Upper lobe of left lung (tissue), 4 donors: ENCODE measurements around the gene PACSIN1.

ENCODE experiments used
- POLR2AphosphoS5 ChIP-seq, 2 donors: sonication (generic); formaldehyde crosslinking; IDR thresholded peaks; one replicate each; pipeline ENCODE4 v1.5.1; 2017; ENCODE audit warnings: antibody characterized with exemption in 2 of 2
- TF ChIP-seq, protein P1 (sequence below), 6 experiments: fragments of 450-650 bp in 4 of 6; fragments of 200-600 bp in 2 of 6; sonication (generic) in 2 of 6; IDR thresholded peaks; one replicate each; pipeline ENCODE4 v1.5.1; 2016 to 2019; ENCODE audit warnings: antibody characterized with exemption in 6 of 6

DNA sequence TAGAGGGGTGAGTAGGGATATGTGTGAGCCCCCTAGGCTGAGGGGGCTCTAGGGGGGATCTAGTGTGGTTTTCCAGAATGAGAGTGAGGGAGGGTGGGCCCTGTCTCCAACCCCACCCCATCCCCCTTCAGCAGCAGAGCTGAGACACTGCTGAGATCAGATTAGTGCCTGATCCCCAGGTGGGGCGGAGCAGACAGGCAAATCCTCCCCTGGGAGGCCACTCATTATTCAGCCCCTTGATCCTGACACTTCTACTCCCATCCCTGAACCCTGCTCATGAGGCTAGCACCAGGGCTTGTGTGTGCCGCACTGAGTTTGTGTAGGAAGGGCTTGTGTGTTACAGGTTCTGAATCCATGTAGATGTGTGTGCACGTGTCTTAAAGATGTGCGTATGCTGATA, 47.8 kb downstream of the PACSIN1 start:
- TF ChIP-seq, protein P1, sequence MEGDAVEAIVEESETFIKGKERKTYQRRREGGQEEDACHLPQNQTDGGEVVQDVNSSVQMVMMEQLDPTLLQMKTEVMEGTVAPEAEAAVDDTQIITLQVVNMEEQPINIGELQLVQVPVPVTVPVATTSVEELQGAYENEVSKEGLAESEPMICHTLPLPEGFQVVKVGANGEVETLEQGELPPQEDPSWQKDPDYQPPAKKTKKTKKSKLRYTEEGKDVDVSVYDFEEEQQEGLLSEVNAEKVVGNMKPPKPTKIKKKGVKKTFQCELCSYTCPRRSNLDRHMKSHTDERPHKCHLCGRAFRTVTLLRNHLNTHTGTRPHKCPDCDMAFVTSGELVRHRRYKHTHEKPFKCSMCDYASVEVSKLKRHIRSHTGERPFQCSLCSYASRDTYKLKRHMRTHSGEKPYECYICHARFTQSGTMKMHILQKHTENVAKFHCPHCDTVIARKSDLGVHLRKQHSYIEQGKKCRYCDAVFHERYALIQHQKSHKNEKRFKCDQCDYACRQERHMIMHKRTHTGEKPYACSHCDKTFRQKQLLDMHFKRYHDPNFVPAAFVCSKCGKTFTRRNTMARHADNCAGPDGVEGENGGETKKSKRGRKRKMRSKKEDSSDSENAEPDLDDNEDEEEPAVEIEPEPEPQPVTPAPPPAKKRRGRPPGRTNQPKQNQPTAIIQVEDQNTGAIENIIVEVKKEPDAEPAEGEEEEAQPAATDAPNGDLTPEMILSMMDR (IDR thresholded peaks at IDR 0.05) = no peak
- TF ChIP-seq POLR2AphosphoS5 (IDR thresholded peaks at IDR 0.05) = no peak
